Trophoblast cell (in vitro differentiated cells and primary cell): ENCODE data around the gene MAGI1.

ENCODE experiments used
- DNase-seq, 2 donors: peaks; one replicate each; pipeline ENCODE4 v3.0.0-alpha.2; 2016
- H2AFZ ChIP-seq: 2 replicates; pipeline ENCODE4 v1.6.1; 2013; ENCODE audit warnings: low read length, moderate library complexity, mild to moderate bottlenecking; ENCODE audit not compliant: insufficient read depth, poor library complexity
- H2AK5ac ChIP-seq: 2 replicates; pipeline ENCODE4 v1.6.1; 2013; ENCODE audit warnings: mild to moderate bottlenecking, low read length
- H2BK120ac ChIP-seq: 2 replicates; pipeline ENCODE4 v1.6.1; 2013; ENCODE audit warnings: low read length, mild to moderate bottlenecking, moderate library complexity; ENCODE audit not compliant: insufficient read depth, poor library complexity
- H2BK12ac ChIP-seq: 2 replicates; pipeline ENCODE4 v1.6.1; 2013; ENCODE audit warnings: mild to moderate bottlenecking, low read length, moderate library complexity
- H2BK5ac ChIP-seq: 2 replicates; pipeline ENCODE4 v1.6.1; 2013; ENCODE audit warnings: low read length, low read depth, moderate library complexity, mild to moderate bottlenecking; ENCODE audit not compliant: poor library complexity
- H3K14ac ChIP-seq: 2 replicates; pipeline ENCODE4 v1.6.1; 2013; ENCODE audit warnings: mild to moderate bottlenecking, low read length
- H3K18ac ChIP-seq: 2 replicates; pipeline ENCODE4 v1.6.1; 2013; ENCODE audit warnings: mild to moderate bottlenecking, low read length
- H3K23ac ChIP-seq: 2 replicates; pipeline ENCODE4 v1.6.1; 2013; ENCODE audit warnings: low read length
- H3K27ac ChIP-seq: 2 replicates; pipeline ENCODE4 v1.5.1; 2013; ENCODE audit warnings: low read depth, mild to moderate bottlenecking, inconsistent platforms, low read length, moderate library complexity
- H3K27me3 ChIP-seq: 2 replicates; pipeline ENCODE4 v1.6.1; 2013; ENCODE audit warnings: inconsistent platforms, mild to moderate bottlenecking, low read length, moderate library complexity; ENCODE audit not compliant: insufficient read depth
- H3K36me3 ChIP-seq, 2 experiments: 1 replicate in 1 of 2; 2 replicates in 1 of 2; pipeline ENCODE4 v1.6.1; 2013; ENCODE audit warnings: low read length in 2 of 2, mild to moderate bottlenecking in 2 of 2, moderate library complexity in 1 of 2; ENCODE audit not compliant: insufficient read depth in 2 of 2, control insufficient read depth in 1 of 2
- H3K4ac ChIP-seq: 2 replicates; pipeline ENCODE4 v1.6.1; 2013; ENCODE audit warnings: low read depth, mild to moderate bottlenecking, low read length, moderate library complexity
- H3K4me1 ChIP-seq, 2 experiments: 1 replicate in 1 of 2; 2 replicates in 1 of 2; pipeline ENCODE4 v1.6.1; 2013; ENCODE audit warnings: low read length in 2 of 2, mild to moderate bottlenecking in 2 of 2, moderate library complexity in 1 of 2; ENCODE audit not compliant: insufficient read depth in 2 of 2, control insufficient read depth in 1 of 2
- H3K4me2 ChIP-seq: 2 replicates; pipeline ENCODE4 v1.6.1; 2013; ENCODE audit warnings: inconsistent platforms, mild to moderate bottlenecking, low read length, moderate library complexity
- H3K4me3 ChIP-seq: 2 replicates; pipeline ENCODE4 v1.5.1; 2013; ENCODE audit warnings: mild to moderate bottlenecking, low read depth, low read length, inconsistent platforms
- H3K79me1 ChIP-seq: one replicate; pipeline ENCODE4 v1.6.1; 2013; ENCODE audit warnings: low read length
- H3K79me2 ChIP-seq: 2 replicates; pipeline ENCODE4 v1.6.1; 2013; ENCODE audit warnings: low read length, mild to moderate bottlenecking; ENCODE audit not compliant: control insufficient read depth, insufficient read depth, poor library complexity
- H3K9ac ChIP-seq: 2 replicates; pipeline ENCODE4 v1.6.1; 2013; ENCODE audit warnings: mild to moderate bottlenecking, low read length
- H3K9me3 ChIP-seq: 2 replicates; pipeline ENCODE4 v1.6.1; 2013; ENCODE audit warnings: low read depth, mild to moderate bottlenecking, control low read depth, inconsistent platforms, low read length; ENCODE audit not compliant: insufficient read depth
- H4K12ac ChIP-seq: 2 replicates; pipeline ENCODE4 v1.6.1; 2013; ENCODE audit warnings: low read depth, mild to moderate bottlenecking, low read length, moderate library complexity
- H4K8ac ChIP-seq: 2 replicates; pipeline ENCODE4 v1.6.1; 2013; ENCODE audit warnings: low read depth, mild to moderate bottlenecking, low read length, moderate library complexity
- H4K91ac ChIP-seq: one replicate; pipeline ENCODE4 v1.6.1; 2013; ENCODE audit warnings: low read depth, mild to moderate bottlenecking, low read length, moderate library complexity
- WGBS: extraction: QIAGEN DNeasy Blood & Tissue Kit; methylation state at CpG from one replicate; pipeline ENCODE4 v1.1.7; 2013; ENCODE audit warnings: missing lambda C conversion rate; ENCODE audit not compliant: insufficient read length, insufficient coverage; ENCODE audit errors: extremely low coverage; 5-methylcytosine and 5-hydroxymethylcytosine counted together

MAGI1 gene

DNA sequence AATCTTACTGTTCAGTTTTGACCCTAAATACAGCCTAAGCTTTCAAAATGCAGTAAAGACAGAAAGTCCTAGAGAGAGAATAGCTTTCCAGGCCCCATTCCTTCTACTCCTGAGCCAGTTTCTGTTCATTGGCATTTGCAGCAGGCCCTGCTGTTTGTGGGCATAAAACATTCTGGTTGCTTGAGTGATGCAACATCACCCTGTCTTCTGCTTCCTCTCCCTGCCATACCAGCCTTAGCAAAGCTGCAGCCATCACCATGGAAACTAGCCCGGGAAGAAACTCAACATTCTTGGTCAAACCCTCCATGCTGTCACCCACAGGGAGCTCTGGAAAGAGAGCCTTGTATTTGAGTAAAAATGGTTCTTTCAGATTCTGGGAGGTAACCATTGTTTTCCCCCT lies 325.7 kb downstream of the MAGI1 start:
- no CpG with 5 or more reads among the region's 1 CpG for WGBS

DNA sequence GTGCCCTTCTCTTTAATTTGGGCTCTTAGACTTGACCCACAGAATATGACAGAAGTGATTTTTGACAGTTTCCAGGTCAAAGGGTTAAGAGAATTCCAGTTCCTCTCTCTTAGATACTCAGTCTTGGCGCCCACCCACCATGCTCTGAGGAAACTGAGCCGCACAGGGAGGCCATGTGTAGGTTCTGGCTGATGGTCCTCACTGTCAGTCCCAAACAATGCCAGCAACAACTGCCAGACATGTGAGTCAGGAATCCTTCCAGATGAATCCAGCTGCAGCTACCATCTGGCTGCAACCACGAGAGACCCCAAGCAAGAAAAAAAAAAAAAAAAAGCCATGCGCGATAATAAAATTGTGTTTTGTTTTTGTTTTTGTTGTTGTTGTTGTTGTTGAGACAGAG lies 326.6 kb downstream of the MAGI1 start:
- Histone ChIP-seq H3K4ac (no peak overlapping the region), H4K91ac (no peak overlapping the region), H3K4me3 (no peak overlapping the region), H3K27ac (no peak overlapping the region), H3K18ac (no peak overlapping the region), H3K4me1 (peaks cover 0 to 11% of the 10 kb centered on the region in 2 experiments), H2BK5ac (no peak overlapping the region), H3K79me2 (no peaks in the 10 kb centered on the region), H2BK120ac (no peak overlapping the region), H3K79me1 (no peaks in the 10 kb centered on the region), H4K8ac (no peak overlapping the region), H3K23ac (no peak overlapping the region), H3K9me3 (no peaks in the 10 kb centered on the region), H3K4me2 (no peak overlapping the region), H3K36me3 (no peaks in the 10 kb centered on the region), H2AK5ac (no peak overlapping the region), H4K12ac (no peak overlapping the region), H3K14ac (no peak overlapping the region), H2AFZ (no peak overlapping the region), H2BK12ac (no peak overlapping the region), H3K9ac (no peak overlapping the region), H3K27me3 (no peaks in the 10 kb centered on the region)
- WGBS, result no CpG with 5 or more reads among the region's 5 CpGs
- DNase-seq, result no peak

More for the DNA sequence above, 325.7 kb downstream of the MAGI1 start:
- H3K18ac ChIP-seq, result no peak overlapping the region
- no peak overlapping the region for H2AK5ac ChIP-seq
- no peak overlapping the region for H2AFZ ChIP-seq
- no peak overlapping the region for H3K4ac ChIP-seq
- no peak overlapping the region for H4K91ac ChIP-seq
- DNase-seq, result peak in 1 of 2 donors; percentile 15
- no peaks in the 10 kb centered on the region for H3K9me3 ChIP-seq
- no peaks in the 10 kb centered on the region for H3K36me3 ChIP-seq
- no peak overlapping the region for H2BK12ac ChIP-seq
- H3K9ac ChIP-seq, result no peak overlapping the region
- no peaks in the 10 kb centered on the region for H3K79me1 ChIP-seq
- H4K12ac ChIP-seq, result no peak overlapping the region
- H3K27ac ChIP-seq, result no peak overlapping the region
- H3K4me2 ChIP-seq, result no peak overlapping the region
- H3K4me1 ChIP-seq, result peaks cover 0 to 11% of the 10 kb centered on the region in 2 experiments
- no peak overlapping the region for H3K14ac ChIP-seq
- H3K27me3 ChIP-seq, result no peaks in the 10 kb centered on the region
- no peak overlapping the region for H3K23ac ChIP-seq
- H2BK5ac ChIP-seq, result no peak overlapping the region
- no peak overlapping the region for H2BK120ac ChIP-seq
- H4K8ac ChIP-seq, result no peak overlapping the region
- no peaks in the 10 kb centered on the region for H3K79me2 ChIP-seq
- no peak overlapping the region for H3K4me3 ChIP-seq

DNA sequence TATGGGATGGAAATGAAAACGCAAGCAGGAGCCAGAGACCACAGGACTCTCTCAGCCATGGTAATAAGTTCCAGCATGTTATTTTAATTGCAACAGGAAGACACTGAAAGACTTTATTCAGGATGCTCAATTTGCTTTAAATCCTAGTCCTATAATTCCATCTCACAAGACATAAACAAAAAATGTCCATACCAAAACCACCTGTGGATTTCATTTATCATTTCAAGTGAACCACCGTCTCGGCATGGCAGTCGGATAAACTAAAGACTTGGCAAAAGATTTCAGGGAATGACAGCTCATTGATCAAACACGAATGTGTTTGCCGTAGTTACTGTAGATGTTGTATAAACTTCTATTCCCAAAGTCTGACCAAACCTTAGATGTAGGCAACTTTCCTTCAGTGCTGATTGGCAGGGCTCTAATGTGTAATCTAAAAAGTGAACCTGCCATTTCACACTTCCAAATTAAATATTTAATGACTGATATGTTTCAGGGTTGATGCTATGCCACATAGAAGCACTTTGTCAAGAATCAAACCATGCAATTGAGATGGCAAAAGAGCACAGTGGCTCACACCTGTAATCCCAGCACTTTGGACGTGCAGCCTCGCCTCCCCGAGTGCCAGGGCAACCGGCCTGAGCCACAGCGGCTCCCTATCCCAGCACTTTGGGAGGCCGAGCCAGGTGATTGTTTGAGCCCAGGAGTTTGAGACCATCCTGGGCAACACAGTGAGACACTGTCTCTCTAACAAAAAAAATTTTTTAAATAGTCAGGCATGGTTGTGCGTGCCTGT lies 331.7 kb downstream of the MAGI1 start:
- Histone ChIP-seq H3K27ac (no peak overlapping the region), H4K91ac (no peak overlapping the region), H3K4me1 (no peaks in the 10 kb centered on the region), H2AK5ac (no peak overlapping the region), H3K23ac (no peak overlapping the region), H3K4me2 (no peak overlapping the region), H3K36me3 (no peaks in the 10 kb centered on the region), H2BK12ac (no peak overlapping the region), H3K14ac (no peak overlapping the region), H3K4ac (no peak overlapping the region), H3K79me2 (no peaks in the 10 kb centered on the region), H2BK120ac (no peak overlapping the region), H3K27me3 (no peaks in the 10 kb centered on the region), H2AFZ (no peak overlapping the region), H3K9me3 (no peaks in the 10 kb centered on the region), H4K8ac (no peak overlapping the region), H3K4me3 (no peak overlapping the region), H3K9ac (no peak overlapping the region), H4K12ac (no peak overlapping the region), H3K18ac (no peak overlapping the region), H3K79me1 (no peaks in the 10 kb centered on the region), H2BK5ac (no peak overlapping the region)
- no peak for DNase-seq
- no CpG with 5 or more reads among the region's 13 CpGs for WGBS

DNA sequence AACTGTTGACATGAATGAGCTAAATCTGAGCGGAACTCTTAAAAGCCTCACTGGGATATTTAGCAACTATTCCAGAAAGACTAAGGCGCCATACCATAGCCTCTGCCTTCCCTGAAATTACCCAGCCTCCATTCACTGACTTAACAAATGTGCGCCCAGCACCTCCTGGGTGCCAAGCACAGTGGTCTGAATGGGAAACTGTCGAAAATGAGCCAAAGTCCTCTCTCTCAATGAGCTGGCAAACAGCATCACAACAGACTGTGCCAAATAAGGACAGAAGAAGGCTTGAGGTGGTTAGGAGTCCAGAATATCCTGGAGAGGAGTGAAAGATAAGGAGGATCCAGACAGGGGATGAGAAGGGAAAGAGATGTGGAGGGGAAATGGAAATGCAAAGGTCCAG lies 332.4 kb downstream of the MAGI1 start:
- no peak overlapping the region for H3K4ac ChIP-seq
- H3K27me3 ChIP-seq, result no peaks in the 10 kb centered on the region
- DNase-seq, result no peak
- H3K27ac ChIP-seq, result no peak overlapping the region
- H3K4me3 ChIP-seq, result no peak overlapping the region
- H3K4me1 ChIP-seq, result no peaks in the 10 kb centered on the region
- no peak overlapping the region for H4K8ac ChIP-seq
- no peak overlapping the region for H4K91ac ChIP-seq
- WGBS, result no CpG with 5 or more reads among the region's 4 CpGs
- no peak overlapping the region for H3K23ac ChIP-seq
- no peak overlapping the region for H3K9ac ChIP-seq
- H3K9me3 ChIP-seq, result no peaks in the 10 kb centered on the region
- no peak overlapping the region for H2BK12ac ChIP-seq
- H3K36me3 ChIP-seq, result no peaks in the 10 kb centered on the region
- no peak overlapping the region for H2AFZ ChIP-seq
- H2AK5ac ChIP-seq, result no peak overlapping the region
- no peaks in the 10 kb centered on the region for H3K79me1 ChIP-seq
- no peak overlapping the region for H3K4me2 ChIP-seq
- H3K18ac ChIP-seq, result no peak overlapping the region
- no peak overlapping the region for H2BK5ac ChIP-seq
- H2BK120ac ChIP-seq, result no peak overlapping the region
- no peak overlapping the region for H3K14ac ChIP-seq
- no peak overlapping the region for H4K12ac ChIP-seq
- H3K79me2 ChIP-seq, result no peaks in the 10 kb centered on the region
